ENCODE results near the gene ITGB1. TPM values are rescaled to one million over a fixed set of nuclear protein-coding genes. Genes with fewer than 3 reads are reported as not detected.

ITGB1 gene
- total RNA-seq, 1 experiment from 2014 or later = 421 TPM

- CTCF ChIA-PET = no interaction called here
- no peak overlapping the region for H3K27ac ChIP-seq
- DNase-seq = no peak
- no peak for TF ChIP-seq EZH2 (IDR thresholded peaks at IDR 0.05; ENCODE audit: low read depth)
- TF ChIP-seq, protein P1, sequence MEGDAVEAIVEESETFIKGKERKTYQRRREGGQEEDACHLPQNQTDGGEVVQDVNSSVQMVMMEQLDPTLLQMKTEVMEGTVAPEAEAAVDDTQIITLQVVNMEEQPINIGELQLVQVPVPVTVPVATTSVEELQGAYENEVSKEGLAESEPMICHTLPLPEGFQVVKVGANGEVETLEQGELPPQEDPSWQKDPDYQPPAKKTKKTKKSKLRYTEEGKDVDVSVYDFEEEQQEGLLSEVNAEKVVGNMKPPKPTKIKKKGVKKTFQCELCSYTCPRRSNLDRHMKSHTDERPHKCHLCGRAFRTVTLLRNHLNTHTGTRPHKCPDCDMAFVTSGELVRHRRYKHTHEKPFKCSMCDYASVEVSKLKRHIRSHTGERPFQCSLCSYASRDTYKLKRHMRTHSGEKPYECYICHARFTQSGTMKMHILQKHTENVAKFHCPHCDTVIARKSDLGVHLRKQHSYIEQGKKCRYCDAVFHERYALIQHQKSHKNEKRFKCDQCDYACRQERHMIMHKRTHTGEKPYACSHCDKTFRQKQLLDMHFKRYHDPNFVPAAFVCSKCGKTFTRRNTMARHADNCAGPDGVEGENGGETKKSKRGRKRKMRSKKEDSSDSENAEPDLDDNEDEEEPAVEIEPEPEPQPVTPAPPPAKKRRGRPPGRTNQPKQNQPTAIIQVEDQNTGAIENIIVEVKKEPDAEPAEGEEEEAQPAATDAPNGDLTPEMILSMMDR (conservative IDR thresholded peaks at IDR 0.05) = no peak
- no peaks in the 10 kb centered on the region for H3K4me1 ChIP-seq (replicated peaks; ENCODE audit: insufficient read depth)
- POLR2A ChIA-PET (ENCODE audit: unreplicated experiment) = interaction anchor here (0.7 kb wide), 1 partner anchor 419 kb away, joined by 3 read pairs; no protein-coding TSS in a partner anchor
- H3K4me2 ChIP-seq = no peak overlapping the region
- H3K79me2 ChIP-seq (ENCODE audit: low read depth) = no peaks in the 10 kb centered on the region
- H3K27me3 ChIP-seq (ENCODE audit: insufficient read depth, low read depth) = no peaks in the 10 kb centered on the region
- intact Hi-C loops (cut with micrococcal nuclease; ENCODE audit: unreplicated experiment) = no loop called here
- no peak overlapping the region for H2AFZ ChIP-seq
- no peaks in the 10 kb centered on the region for H3K9me2 ChIP-seq (ENCODE audit: insufficient read depth)
- no TSS peak for BruUV-seq (replicated peaks)
- H3K36me3 ChIP-seq (ENCODE audit: low read depth) = no peaks in the 10 kb centered on the region
- no peaks in the 10 kb centered on the region for H3K9me3 ChIP-seq (ENCODE audit: insufficient read depth, low read depth)
- H4K20me1 ChIP-seq (ENCODE audit: insufficient read depth) = no peaks in the 10 kb centered on the region
- no peaks in the 10 kb centered on the region for H3F3A ChIP-seq (ENCODE audit: insufficient read depth, low read depth)
- no peak overlapping the region for H3K4me3 ChIP-seq
These were observed 80.1 kb downstream of the ITGB1 start for GRCh38 chr10:32877915-32878314.

GRCh38 chr10:32865170-32865569 is 92.9 kb downstream of the ITGB1 start:
- Histone ChIP-seq H3K9me3 (ENCODE audit: insufficient read depth, low read depth) (no peaks in the 10 kb centered on the region), H3K27me3 (ENCODE audit: insufficient read depth, low read depth) (no peaks in the 10 kb centered on the region), H2AFZ (no peak overlapping the region), H3K36me3 (ENCODE audit: low read depth) (no peaks in the 10 kb centered on the region), H3K27ac (no peak overlapping the region), H3K79me2 (ENCODE audit: low read depth) (no peaks in the 10 kb centered on the region), H3K4me3 (no peak overlapping the region), H3F3A (ENCODE audit: insufficient read depth, low read depth) (no peaks in the 10 kb centered on the region), H3K4me2 (no peak overlapping the region), H3K9me2 (ENCODE audit: insufficient read depth) (no peaks in the 10 kb centered on the region), H3K4me1 (replicated peaks; ENCODE audit: insufficient read depth) (no peaks in the 10 kb centered on the region), H4K20me1 (ENCODE audit: insufficient read depth) (no peaks in the 10 kb centered on the region)
- TF ChIP-seq EZH2 (IDR thresholded peaks at IDR 0.05; ENCODE audit: low read depth) = no peak
- TF ChIP-seq, protein P1 (conservative IDR thresholded peaks at IDR 0.05) = no peak
- POLR2A ChIA-PET (ENCODE audit: unreplicated experiment) = no interaction called here
- intact Hi-C loops (cut with micrococcal nuclease; ENCODE audit: unreplicated experiment) = no loop called here
- CTCF ChIA-PET = no interaction called here
- no peak for DNase-seq
- BruUV-seq (replicated peaks) = no TSS peak

GRCh38 chr10:32854435-32854834 is 103.6 kb downstream of the ITGB1 start:
- H3K4me3 ChIP-seq = no peak overlapping the region
- H3F3A ChIP-seq (ENCODE audit: insufficient read depth, low read depth) = no peaks in the 10 kb centered on the region
- no peak overlapping the region for H2AFZ ChIP-seq
- no peaks in the 10 kb centered on the region for H3K4me1 ChIP-seq (replicated peaks; ENCODE audit: insufficient read depth)
- DNase-seq = no peak
- BruUV-seq (replicated peaks) = no TSS peak
- intact Hi-C loops (cut with micrococcal nuclease; ENCODE audit: unreplicated experiment) = no loop called here
- CTCF ChIA-PET = no interaction called here
- POLR2A ChIA-PET (ENCODE audit: unreplicated experiment) = interaction anchor here (0.6 kb wide), 1 partner anchor 154 kb away, joined by 6 read pairs; no protein-coding TSS in a partner anchor
- no peaks in the 10 kb centered on the region for H3K79me2 ChIP-seq (ENCODE audit: low read depth)
- H3K4me2 ChIP-seq = no peak overlapping the region
- H3K9me3 ChIP-seq (ENCODE audit: insufficient read depth, low read depth) = no peaks in the 10 kb centered on the region
- no peak overlapping the region for H3K27ac ChIP-seq
- no peaks in the 10 kb centered on the region for H3K36me3 ChIP-seq (ENCODE audit: low read depth)
- no peaks in the 10 kb centered on the region for H3K27me3 ChIP-seq (ENCODE audit: insufficient read depth, low read depth)
- no peak for TF ChIP-seq EZH2 (IDR thresholded peaks at IDR 0.05; ENCODE audit: low read depth)
- TF ChIP-seq, protein P1 (conservative IDR thresholded peaks at IDR 0.05) = no peak
- H4K20me1 ChIP-seq (ENCODE audit: insufficient read depth) = no peaks in the 10 kb centered on the region
- no peaks in the 10 kb centered on the region for H3K9me2 ChIP-seq (ENCODE audit: insufficient read depth)
